ENCODE results near the gene INSRR.
A peak's percentile ranks its signal among the peaks of the same experiment; 100 is the strongest.

INSRR gene

DNA sequence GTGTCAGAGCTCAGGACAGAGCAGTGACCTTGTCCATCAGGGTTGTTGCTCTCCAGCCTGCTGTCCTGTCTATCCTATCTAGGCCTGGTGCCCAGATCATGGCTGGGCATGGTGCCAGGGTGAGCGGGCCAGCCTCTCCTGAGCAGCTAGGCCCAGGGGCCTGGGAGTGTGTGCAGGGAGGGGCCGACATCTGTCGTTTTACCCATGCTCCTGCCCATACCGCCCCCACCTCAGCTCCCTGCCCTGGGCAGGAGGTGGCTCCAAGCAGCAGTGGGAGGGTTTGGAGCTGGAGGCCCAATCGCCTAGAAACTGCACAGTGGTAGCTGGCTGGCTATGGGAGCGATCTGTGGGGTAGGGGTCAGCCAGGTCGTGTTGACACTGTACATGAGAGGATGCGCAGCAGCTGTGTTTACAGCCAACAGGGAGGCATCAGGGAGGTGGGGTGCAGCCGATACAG, 6.5 kb downstream of the INSRR start:
- no peak for DNase-seq (ENCODE audit: low read depth in 2 of 2, low spot score in 1 of 2)

DNA sequence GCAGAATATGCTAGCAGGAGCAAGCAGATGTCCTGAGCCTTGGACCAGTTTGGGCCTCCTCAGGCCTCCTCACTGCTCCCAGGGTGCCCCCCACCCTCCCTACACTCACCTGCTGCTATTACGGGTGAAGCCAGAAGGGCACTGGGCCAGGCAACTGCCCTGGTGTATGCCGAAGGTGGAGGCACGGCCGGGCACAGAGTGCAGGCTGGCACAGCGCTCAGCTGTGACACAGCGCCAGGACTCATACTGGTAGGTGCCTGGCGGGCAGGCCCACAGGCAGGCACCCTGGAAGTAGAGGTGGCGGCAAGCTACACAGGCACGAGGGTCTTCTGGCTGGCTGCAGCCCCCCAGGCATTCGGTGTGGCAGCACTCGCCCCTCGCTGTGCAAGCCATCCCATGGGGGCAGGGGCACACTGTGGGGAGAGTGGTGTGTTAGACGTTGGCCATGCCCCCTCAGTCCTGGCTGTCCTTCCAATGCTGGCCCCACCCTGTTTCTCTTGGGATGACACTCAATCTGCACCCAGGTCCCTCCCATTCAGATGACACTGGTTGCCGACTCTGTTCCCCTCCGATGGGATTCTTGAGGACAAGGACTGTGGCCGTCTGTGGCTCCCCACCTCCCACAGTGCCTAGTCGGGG, 7.0 kb downstream of the INSRR start:
- DNase-seq (ENCODE audit: low read depth in 2 of 2, low spot score in 1 of 2) = no peak

DNA sequence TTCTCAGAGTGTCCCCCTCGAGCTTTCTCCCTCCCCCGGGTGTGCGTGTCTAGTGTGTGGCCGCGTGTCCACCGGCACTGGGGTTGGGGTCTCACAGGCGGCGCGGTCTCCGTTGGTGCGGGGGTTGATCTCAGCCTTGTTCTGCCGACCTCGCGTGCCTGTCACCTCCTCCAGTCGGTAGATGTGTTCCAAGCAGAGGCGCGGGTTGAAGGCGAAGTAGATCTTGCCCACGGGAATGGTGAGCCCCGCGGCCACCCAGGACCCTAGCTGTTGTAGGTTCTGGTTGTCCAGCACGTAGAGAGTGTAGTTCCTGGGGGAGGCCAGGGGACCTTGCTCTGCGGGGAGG, 9.8 kb downstream of the INSRR start:
- no peak for DNase-seq (ENCODE audit: low read depth in 2 of 2, low spot score in 1 of 2)

DNA sequence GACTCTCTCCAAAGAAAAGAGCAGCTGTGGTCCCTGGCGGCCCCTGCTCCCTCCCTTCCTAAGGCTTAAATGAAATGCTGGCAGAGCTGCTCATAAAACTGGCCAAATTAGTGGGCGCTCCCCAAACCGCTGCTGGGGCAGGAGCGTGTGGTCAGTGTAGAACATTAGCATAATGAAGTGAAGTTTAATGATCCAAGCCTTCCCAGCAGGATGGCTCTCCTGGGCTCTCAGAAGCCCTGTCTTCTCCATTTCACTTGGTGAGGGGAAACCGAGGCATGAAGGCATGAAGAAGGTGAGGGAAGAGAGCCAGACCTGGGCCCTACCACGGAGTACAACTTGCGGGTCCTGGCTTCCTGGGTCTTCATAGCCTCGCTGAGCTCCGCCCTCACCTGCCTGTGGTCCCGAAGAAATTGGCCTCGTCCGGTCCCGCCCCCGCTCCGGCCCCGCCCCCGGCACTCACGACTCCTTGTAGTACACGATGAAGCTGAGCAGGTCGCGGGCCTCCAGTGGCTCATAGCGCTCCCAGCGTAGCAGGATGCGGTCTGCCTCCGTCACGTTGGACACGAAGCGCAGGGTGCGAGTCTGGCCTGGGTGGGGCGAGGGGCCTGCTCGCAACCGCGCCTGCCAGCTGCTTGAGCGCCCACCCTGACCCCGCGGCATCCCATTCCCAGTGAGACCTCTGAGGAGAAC, 10.3 kb downstream of the INSRR start:
- peak in 1 of 2 donors; percentile 31 for DNase-seq (ENCODE audit: low read depth in 2 of 2, low spot score in 1 of 2)

DNA sequence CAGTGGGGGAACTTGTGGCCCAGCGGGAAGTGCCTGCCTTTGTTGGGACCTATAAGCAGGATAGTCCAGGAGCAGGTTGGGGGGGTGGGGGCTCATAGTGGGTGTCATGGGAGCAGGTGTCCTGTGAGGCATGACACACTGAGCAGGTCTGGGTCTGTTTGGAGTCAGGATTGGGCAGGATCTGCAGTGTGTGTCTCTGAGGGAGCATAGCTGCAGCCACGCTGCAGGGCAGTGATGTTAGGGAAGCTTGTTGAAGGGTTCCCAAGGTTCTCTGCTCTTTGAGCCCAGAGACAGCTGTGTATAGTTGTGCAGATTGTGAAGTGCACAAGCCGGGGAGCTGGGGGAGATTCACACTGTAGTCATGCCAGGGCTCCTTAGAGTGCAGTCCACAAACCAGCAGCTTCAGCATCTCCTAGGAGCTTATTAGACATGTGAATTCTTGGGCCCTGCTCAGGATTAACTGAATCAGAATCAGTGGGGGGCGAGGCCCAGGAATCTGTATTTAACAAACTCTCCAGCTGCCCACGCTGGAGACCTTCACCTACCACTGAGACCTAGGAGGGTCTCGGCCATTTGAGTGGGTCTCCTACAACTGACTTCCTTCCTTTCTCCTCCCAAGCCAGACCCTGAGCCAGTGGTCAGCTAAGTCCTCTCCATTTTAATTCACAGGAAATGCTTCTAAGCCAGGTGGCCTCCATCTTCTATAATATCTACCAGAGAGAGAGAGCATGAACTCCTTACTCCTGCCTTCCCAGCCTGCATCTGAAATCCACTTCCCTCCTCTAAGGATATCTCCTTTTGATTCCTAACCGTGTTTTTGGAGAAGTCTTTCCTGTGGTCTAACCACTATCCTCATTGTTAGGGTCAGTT, 11.1 kb downstream of the INSRR start:
- DNase-seq (ENCODE audit: low read depth in 2 of 2, low spot score in 1 of 2) = no peak

DNA sequence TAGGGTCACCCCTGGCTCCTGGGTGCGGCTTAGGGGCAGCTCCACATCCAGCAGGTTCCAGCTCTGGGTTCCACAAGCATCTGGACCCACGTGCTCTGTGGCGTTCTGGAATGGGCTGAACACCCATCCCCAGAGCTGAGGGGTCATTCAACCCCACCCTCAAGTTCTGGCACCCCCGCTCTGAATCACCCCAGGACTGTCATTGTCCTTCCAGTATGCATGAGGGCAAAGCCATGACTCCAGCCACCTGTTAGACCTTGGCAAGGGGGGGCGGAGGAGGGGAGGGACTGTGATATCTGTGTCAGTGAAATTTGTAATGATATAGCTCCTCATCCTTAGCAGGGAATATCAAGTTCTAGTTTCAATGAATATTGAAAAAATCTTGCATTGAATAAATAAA, 12.3 kb downstream of the INSRR start:
- no peak for DNase-seq (ENCODE audit: low read depth in 2 of 2, low spot score in 1 of 2)

DNA sequence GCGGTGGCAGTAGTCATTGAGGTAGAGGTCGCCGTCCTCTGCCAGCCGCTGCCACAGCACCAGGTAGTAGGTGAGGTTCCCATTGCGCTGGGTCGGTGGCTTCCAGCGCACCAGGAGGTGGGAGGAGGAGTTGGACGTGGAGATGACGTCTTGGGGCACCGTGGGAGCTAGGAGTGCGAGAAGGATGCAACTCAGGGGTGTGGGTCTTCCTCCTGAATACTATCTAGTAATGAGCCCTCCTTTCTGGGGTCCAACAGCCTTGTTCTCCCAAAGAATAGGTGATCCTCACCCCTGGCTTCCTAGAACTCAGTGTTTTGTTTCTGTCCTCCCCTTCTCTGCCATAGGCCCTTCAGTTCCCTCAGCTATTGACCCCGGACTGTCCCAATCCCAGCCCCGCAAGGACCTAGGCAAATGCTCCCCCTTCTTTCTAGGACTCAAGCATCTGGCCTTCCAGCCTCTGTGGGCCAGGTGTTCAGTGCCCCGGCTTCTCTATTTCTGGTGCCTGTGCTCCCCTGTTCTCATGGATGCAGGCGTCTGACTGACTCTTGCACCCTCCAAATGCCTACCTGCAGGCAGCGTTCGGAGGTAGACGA, 12.9 kb downstream of the INSRR start:
- no peak for DNase-seq (ENCODE audit: low read depth in 2 of 2, low spot score in 1 of 2)

DNA sequence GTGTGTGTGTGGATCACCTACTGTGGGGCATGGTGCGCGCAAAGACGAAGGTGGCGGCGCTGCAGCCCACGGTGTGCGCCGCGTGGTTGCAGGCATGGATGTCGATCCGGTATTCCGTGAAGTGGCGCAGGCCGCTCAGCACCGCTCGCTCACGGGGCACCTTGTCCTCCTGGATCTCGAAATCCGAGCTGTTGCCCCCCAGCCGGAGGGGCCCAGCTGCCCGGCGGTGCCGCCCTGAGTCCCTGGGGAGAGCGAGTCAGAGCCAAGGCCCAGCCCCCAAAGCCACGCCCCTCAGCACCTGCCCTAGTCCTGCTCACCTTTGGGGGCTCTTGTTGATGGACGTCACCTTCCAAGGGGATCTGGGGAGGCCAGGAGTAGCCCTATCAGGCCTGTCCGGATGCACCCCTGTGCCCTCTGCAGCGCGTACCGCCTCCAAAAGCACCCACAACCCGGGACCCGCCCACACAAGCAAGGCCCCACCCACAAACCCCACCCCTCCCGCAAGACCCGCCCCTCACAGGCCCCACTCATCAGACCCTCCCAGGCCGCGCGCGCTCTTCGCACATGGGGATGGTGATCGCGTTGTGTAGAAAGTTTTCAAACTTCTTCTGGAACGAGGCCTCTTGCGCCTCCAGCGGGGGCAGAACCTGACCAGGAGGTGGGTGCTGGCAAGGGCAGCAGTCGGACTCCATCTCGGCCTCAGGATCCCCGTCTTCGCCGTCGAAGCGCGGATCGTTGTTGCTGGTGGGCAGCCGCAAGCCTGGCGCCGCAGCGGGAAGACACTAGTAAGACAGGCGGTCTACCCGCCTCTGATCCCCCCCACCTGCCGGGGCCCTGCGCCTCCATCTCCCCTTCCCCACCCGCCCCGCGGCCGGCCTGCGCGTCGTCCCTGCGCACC, 13.6 kb downstream of the INSRR start:
- no peak for DNase-seq (ENCODE audit: low read depth in 2 of 2, low spot score in 1 of 2)

DNA sequence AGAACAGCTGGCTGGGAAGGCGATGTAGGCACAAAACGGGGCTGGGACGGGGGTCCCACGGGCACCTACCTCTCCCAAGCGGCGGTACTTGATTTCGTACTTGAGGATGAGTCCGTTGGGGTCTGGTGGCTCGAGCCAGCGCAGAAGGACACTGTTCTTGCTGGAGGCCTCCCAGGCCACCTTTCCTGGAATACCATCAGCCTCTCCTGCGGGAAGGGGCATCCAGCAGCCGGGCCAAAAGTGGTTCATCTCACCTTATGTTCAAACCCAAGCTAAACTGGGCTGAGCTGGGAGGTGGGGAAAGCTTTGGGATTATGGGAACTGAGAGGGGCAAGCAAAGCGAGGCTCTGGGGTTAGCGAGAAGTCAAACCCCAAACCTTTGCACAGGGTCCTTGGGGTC, 14.3 kb downstream of the INSRR start:
- DNase-seq (ENCODE audit: low read depth in 2 of 2, low spot score in 1 of 2) = no peak

DNA sequence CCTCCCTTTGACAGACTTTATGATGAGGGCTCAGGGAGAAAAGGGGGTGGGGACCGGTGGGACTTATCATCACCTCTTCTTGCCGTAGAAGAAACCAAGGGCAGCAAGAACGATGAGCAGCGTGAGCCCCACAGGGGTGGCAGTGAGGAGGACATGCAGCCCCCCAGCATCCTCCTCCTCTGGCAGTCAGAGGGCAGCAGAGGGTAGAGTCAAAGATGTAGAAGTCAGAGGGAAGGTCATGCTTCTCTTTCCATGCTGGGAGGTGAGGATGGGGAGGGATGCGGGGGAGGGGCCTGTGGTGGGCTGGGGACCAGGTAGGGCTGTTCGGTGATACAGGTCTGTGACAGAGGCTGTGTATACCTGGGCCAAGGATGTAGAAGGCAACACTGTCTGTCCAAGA, 14.8 kb downstream of the INSRR start:
- no peak for DNase-seq (ENCODE audit: low read depth in 2 of 2, low spot score in 1 of 2)

DNA sequence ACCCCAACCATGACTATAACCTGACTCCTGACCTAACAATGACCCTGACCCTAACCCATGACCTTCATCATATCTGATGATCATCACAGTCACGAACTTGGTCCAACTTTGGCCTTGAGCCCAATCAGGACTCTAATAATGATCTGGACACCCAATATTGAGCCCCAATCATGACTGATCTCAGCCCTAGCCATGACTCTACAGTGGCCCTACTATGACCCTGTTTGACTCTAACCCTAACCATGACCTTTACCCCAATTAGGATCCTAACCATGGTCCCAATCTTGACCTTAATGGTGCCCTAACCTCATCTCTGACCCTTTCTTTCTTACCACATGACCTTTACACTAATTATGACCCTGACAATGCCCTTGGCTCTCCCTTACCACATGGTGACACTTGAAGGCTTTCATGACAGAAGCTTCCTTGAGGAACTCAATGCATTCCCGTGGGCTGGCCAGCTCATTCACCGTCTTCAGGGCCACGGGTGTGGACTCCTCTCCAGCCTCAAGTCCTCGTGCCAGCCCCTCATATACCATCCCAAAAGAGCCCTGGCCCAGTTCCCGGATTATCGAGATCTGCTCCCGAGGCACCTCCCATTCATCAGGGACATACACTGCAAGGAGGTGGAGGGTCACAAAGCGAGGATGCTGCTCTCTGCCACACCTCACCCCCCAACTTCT, 16.2 kb downstream of the INSRR start:
- no peak for DNase-seq (ENCODE audit: low read depth in 2 of 2, low spot score in 1 of 2)

DNA sequence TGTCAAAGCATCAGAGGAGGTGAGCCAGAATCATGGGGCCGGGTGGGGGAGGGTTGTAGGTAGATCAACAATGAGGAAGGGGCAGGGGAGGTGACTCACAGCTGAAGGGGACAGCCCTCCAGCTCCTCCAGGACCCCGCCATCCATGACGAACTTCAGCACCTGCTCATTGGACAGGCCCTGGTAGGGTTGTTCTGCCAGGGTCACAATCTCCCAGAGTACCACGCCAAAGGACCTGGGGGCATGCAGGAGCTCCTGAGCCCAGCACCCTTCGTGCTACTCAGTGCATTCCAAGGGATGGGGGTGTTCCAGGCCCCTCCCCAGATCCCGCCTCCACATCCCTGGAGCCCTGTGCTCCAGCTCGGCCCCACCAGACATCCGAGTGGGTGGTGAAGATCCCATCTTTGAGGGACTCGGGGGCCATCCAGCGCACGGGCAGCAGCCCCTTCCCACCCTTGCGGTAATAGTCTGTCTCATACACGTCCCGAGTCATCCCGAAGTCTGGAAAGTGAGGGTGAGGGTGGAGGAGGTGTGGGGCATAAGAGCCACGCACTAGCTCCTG, 17.5 kb downstream of the INSRR start:
- DNase-seq (ENCODE audit: low read depth in 2 of 2, low spot score in 1 of 2) = no peak

DNA sequence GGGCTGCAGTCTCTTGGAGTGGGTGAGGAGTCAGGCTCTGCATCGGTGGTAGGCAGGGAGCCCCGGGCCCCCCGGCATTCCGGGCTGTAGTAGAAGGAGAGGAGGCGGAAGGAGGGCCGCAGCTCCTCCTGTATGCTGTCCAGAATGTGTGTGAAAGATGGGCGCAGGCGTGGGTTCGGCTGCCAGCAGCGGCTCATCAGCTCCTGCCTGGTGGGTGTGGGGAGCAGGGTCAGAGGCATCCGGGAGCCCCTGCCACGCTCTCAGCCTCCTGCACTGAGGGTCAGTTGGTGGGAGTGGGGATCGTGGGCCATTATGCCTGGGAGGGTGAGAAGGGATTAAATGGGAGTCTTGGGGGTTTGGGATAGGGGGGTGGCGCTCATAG, 18.0 kb downstream of the INSRR start:
- no peak for DNase-seq (ENCODE audit: low read depth in 2 of 2, low spot score in 1 of 2)

DNA sequence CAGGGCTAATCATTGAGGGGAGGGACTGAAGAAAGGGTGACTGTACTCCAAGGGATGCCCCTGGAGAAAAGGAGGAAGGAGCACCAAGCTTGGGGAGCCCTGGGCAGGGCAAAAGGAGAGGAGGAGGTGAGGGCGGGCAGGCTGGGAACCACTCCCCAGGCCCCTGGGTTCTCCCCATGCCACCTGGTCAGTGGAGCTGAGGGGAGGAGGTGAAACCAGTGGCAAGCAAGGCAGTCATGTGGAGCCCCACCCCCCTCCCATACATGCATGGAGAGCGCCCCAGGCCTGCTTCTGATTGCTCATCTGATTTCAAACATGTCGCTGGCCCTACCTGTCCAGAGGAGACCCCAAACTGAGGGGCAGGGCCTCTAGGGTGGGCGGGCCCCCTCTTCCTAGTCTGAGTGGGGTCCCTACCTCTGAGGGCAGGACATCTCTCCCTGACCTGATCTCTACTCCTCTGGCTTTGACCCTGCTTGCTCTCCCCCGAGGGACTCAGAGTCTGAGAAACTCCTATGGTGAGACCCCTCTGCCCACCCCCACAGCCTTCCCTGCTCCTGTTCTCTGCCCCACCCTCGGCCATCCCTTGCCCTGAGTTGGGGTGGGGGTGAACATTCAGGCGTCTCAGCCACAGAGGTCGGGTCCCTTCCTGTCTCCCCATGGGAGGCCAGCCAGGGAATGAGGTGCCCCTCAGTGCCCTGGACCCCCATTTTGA, 18.6 kb downstream of the INSRR start:
- no peak for DNase-seq (ENCODE audit: low read depth in 2 of 2, low spot score in 1 of 2)

DNA sequence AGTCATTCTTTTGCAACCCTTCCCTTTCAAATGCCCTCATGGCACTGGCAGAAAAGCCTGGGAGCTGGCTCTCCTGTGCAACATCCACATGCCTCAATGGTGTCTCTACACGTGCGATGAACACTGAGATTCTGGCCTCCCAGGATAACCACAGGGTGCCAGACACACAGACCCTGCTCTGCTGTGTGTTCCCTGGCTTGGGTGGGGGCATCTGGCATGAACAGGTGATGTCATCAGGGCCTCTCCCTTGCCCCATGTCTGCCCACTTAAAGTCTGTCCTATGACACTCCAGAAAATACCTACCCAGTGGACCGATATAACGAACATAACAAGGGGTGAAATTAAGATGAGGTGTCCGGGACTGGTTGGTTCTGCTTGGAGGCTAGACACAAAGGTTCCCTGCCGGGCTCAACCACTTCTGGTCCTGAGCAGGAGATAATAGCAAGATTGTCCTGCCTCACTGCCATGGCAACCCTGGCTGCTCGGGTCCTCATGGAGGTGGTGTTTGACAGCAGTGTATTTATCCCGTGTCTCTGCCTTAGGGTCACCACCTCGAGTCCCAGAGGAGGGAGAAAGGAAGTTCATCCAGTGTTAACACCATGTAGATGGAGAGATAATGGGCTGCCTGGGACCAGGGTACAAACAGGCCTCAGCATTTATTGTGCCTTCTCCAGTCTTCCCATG, 19.3 kb downstream of the INSRR start:
- DNase-seq (ENCODE audit: low read depth in 2 of 2, low spot score in 1 of 2) = no peak

DNA sequence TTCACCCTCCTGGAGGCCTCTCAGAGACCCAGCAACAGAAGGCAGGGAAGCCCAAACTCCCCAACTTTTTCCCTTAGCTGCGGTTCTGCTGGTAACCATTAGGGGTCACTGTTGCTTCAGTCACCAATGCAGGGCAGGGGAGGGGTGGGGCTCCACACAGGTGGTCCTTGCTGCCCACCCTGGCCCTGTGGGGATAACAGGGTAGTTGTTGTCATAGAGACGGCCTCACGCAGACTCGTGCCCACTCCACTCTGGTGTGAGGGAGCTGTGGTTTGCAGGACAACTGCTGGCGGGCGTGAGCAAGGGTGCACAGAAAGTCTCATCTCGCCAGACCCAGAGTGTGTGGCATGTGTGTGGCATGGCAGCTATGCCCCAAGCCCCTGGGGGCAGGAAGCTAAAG, 19.9 kb downstream of the INSRR start:
- DNase-seq (ENCODE audit: low read depth in 2 of 2, low spot score in 1 of 2) = no peak

DNA sequence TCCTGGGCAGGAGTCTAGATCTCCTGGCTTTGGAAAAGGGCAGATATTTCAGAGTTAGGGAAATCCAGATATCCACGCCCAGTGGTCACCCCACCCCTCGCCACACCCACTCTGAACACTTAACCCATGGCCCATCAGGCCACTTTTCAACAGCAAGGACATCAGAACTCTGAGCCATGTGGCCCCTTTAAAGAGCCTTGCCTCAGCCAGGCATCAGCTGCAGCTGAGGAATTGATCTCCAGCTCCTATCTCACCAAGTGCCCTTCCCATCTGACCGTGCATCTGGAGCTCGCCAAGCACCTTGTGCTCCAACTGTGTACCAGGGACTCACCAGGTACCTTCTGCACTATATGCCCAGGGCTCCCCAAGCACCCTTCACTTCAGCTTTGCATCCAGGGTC, 22.0 kb downstream of the INSRR start:
- DNase-seq (ENCODE audit: low read depth in 2 of 2, low spot score in 1 of 2) = no peak

DNA sequence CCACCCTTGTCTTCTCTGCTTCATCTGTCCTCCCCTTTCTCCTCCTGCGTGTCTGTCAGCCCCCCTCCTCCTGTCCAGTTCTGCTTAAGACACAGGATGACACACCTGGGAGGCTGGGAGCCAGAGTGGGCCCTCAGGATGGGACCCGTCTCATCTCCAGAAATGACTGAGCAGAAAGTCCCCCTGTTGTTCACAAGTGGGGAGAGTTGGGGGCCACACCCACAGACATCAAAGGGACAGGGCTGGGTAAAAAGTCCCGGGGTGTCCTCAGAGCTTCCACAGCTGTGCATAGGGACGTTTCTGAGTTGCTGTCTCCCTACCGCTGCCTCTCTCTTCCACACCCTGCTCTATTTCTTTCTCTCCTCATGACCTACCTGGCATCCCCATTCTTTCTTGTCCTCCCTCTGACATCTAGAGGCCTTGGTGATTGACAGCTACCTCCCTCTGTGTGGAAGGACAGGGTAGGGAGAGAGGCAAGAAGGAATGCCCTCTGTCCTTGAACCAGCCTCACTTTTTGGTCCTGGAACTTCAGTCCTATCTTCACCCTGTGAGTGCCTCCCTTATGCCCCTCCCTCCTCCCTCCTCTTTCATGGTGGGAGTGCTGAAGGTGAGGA, 22.8 kb downstream of the INSRR start:
- DNase-seq (ENCODE audit: low read depth in 2 of 2, low spot score in 1 of 2) = no peak

All from stimulated activated CD8-positive, alpha-beta memory T cell treated with anti-CD3 and anti-CD28 coated beads, Interleukin-4, amount 100 ng/mL, for 4 hours (primary cell).